GM18870 (cell line): ENCODE data around the gene SGSM2.

Experiments
- ATAC-seq: cut with Tn5 transposase; IDR thresholded peaks from one replicate; pipeline ENCODE4 v1.9.1; 2021; ENCODE audit warnings: moderate library complexity; ENCODE audit not compliant: unreplicated experiment

Gene SGSM2

DNA sequence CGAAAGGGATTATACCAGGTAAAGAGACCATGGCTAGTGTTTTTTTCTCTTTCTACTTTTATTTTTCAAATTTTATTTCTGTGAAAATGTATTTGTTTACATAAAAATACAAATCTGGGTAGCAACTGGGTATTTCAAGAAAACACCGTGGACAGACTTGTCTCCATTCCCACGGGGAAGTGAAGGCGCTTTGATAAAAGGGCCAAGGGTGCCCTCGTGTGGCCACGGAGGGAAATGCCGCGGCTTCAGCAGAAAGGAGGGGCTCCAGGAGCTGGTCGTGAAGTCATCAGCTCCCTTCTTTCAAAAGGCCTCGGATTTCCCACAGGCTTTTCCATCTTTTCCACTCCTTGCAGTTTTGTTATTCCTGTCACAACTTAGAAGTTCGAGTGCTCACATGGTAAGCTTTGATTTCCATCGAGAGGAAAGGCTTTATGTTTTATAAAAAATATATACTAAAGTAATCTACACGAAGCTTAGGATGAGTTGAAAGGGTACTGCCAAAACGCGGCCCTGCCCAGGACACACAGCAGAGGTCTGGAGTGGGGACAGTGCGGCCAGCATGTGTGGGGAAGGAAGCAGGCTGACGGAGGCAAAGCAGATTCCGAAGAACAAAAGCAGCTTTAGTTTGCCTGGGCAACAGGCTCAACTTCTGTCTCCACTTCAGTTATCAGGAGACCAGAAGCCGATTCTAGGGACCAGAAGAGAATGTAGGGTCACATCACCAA lies 78.9 kb downstream of the SGSM2 start:
- no peak for ATAC-seq

DNA sequence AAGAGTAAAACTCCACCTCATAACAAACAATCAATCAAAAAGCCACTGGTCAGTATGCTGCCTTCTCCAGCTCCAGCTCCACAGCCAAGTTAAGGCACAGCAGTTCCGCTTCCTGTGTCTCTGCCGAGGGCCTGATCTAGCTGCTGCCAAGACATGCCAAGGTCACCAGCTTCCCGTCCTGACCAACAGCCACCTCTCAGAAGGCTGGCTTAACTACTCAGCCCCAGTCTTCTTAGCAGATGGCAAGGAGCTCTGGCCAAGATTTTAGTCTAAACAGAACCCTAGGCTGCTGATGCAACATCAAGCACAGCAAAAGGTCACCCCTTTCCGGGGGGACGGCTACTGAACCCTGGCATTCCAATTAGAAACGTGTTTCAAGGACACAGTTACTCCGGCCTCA lies 81.3 kb downstream of the SGSM2 start:
- no peak for ATAC-seq

DNA sequence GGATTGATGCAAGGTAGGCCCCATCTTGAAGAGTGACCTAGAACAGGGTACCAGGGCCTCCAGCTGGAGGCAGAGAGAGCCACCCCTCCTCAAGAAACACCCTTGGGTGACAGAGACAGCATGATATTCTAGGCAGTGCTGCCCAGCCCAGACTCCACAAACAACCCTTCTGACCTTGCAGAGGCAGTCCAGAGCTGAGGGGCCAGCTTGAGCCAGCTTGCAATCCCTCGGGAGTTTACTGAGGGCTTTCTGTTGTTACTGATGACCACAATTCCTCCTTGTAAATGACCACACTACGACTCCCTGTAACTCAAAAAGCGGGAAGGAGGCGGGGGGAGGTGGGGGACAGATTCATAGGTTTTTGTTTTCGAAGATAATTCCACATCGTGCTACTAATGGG lies 82.2 kb downstream of the SGSM2 start:
- ATAC-seq: no peak

DNA sequence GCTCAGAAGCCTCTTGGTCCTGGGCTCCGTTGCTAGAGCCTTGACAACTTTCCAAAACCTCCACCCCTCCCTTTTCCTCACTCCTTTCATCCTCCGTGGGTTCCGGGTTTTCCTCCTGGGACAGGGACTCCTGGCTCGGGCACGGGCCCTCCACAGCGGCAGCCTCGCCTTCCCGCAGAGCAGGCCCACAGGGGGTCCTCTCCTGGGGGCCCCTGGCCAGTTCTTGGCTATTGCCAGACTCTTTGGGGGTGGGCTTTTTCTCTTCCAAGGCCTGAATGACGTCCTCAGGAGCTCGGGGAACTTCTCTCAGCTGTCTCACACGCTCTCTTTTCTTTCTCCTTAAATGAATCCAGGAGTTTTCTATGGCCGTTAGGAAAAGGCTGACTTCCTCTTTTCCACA lies 82.9 kb downstream of the SGSM2 start:
- ATAC-seq: no peak

DNA sequence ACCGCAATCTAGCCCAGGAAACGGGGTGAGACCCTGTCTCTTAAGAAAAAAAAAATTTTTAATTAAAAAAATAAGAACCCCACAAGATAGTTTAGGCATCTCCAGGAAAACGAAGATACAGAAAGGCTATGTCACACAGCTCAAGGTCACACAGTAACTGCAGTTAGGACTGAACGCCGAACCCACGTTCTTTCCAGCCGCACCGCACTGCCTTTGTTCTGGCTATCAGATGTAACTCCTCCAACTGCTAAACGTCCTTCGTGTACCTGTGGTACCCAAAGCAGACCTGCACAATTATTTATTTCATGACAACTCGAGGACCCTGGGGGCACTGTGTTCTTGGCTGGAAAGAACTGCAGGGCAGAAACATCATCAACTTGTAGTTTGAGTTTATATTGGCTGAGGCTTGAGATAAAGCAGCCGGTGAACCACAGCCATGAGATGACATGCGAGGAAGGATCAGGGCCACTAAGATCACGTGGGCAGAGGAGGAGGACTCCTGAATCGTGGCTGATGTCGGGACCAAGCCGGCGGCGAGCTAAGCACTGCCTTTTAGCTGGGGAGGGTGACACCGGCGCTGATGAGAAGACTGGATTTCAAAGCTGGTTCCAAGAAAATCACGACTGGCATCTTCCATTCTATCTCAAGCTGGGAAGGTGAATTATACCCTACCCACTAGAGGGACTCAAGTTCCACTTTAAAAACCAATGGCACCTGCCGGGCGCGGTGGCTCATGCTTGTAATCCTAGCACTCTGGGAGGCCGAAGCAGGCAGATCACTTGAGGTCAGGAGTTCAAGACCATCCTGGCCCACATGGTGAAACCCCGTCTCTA lies 84.2 kb downstream of the SGSM2 start:
- no peak for ATAC-seq

DNA sequence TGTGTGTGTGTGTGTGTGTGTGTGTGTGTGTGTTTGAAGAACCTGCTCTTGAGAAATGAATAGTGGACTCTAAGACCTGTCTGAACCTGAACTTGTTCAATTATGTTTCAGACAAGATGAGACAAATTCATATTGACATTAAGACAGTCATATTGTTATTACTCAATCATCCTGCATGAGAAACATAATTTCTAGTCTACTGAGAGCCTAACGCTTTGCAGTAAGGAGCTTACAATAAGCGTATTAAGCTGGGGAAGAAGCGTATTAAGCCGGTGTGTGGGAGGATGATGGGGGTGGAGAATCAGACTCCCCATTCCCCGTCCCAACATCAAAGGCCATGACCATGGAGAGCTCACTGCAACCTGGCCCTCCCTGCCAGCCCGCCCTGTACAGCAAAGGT lies 86.0 kb downstream of the SGSM2 start:
- ATAC-seq: no peak

DNA sequence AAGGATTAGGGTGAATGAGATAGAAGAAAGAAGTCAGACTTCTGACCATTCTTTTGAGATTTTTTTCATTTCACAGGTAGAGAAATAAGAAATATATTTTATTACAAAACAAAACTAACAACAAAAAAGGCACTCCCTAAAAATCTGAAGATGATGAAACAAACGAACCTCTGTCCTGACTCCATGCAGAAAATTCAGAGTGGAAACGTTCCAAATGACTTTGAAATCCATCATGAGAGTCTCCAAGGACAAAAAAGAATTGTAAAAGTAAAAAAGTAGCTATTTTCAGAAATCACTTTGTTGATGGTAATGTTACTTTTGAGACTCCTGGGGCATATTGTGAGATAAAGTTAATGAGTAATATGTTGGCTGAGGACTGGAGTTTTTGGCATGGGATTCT lies 89.9 kb downstream of the SGSM2 start:
- ATAC-seq: no peak

DNA sequence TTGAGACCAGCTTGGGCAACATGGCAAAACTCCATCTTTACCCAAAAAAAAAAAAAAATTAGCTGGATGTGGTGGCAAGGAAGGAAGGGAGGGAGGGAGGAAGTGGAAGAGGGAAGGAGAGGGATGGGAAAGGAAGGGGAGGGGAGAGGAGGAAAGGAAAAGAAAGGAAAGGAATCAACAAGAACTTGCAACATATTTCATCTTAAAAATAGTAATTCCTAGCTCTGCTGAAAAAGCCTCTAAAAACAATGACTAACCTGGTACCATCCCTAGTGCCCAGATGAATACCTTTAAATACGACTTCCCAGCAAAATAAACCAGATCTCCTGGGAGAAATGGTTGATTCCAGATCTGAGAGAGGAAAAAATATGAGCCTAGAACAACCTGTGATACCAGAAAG lies 90.6 kb downstream of the SGSM2 start:
- no peak for ATAC-seq
